Fibroblast of skin of right biceps (primary cell): Measurements from ENCODE around the gene CMTM2.

Source experiments
- DNase-seq: peaks from one replicate; pipeline ENCODE4 v3.0.0-alpha.2; 2013

Gene CMTM2

DNA sequence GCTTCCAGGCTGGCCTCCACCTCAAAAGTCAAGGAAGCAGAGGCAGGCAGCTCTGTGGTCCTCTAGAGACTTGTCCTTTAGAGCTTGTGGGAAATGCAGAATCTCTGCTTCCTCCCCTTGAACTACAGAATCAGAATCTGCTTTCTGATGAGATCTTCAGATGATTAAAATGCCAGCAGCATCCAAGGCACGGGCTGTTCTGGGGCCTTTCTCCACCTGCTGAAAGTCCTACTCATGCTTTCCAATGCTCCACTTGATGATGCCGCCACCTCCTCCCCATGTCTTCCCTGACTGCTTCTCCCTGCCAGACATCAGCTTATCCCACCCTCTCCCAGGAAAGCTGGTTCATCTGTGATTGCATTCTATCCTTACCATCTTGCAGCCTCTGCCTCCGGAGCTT lies 58.5 kb downstream of the CMTM2 start:
- DNase-seq: no peak
